ENCODE measurements around the gene RHOBTB1. TPM values are rescaled to one million over a fixed set of nuclear protein-coding genes. Genes with fewer than 3 reads are reported as not detected.

RHOBTB1 gene
- total RNA-seq, 4 donors from 2014 or later, result 16.7 to 37.3 (median 22.8) TPM

- TF ChIP-seq CTCF (IDR thresholded peaks at IDR 0.05; ENCODE audit: low read depth), result no peak
Observed at GRCh38 chr10:60911715-60912114, 32.3 kb downstream of the RHOBTB1 start.

- no peak for TF ChIP-seq CTCF (IDR thresholded peaks at IDR 0.05; ENCODE audit: low read depth)
Observed at GRCh38 chr10:60911216-60911615, 32.8 kb downstream of the RHOBTB1 start.

- TF ChIP-seq CTCF (IDR thresholded peaks at IDR 0.05; ENCODE audit: low read depth), result no peak
Observed at GRCh38 chr10:60910543-60910942, 33.4 kb downstream of the RHOBTB1 start.

GRCh38 chr10:60908896-60909295 lies 35.1 kb downstream of the RHOBTB1 start:
- TF ChIP-seq CTCF (IDR thresholded peaks at IDR 0.05; ENCODE audit: low read depth), result no peak

GRCh38 chr10:60908031-60908430 lies 36.0 kb downstream of the RHOBTB1 start:
- no peak for TF ChIP-seq CTCF (IDR thresholded peaks at IDR 0.05; ENCODE audit: low read depth)

- no peak for TF ChIP-seq CTCF (IDR thresholded peaks at IDR 0.05; ENCODE audit: low read depth)
Observed at GRCh38 chr10:60907236-60907635, 36.7 kb downstream of the RHOBTB1 start.

- TF ChIP-seq CTCF (IDR thresholded peaks at IDR 0.05; ENCODE audit: low read depth), result no peak
Observed at GRCh38 chr10:60906411-60906810, 37.6 kb downstream of the RHOBTB1 start.

Measured in subcutaneous adipose tissue (tissue), 4 donors.